Neural progenitor cell (in vitro differentiated cells): ENCODE results near the gene MRNIP. TPM values are rescaled to one million over a fixed set of nuclear protein-coding genes. Genes with fewer than 3 reads are reported as not detected.
A peak's percentile ranks its signal among the peaks of the same experiment; 100 is the strongest.

ENCODE experiments used
- DNase-seq: peaks from one replicate; pipeline ENCODE4 v3.0.0-alpha.2; 2016; ENCODE audit warnings: low spot score
- H2AFZ ChIP-seq: fragments of 200-600 bp; sonication (generic); replicated peaks from 2 replicates; pipeline ENCODE4 v1.6.1; 2016; ENCODE audit warnings: antibody characterized with exemption
- H3F3A ChIP-seq: fragments of 200-600 bp; sonication (generic); 2 replicates; pipeline ENCODE4 v1.6.1; 2016; ENCODE audit warnings: antibody characterized with exemption, low read depth
- H3K27ac ChIP-seq: fragments of 200-600 bp; sonication (generic); 2 replicates; pipeline ENCODE4 v1.5.1; 2016; ENCODE audit warnings: mild to moderate bottlenecking
- H3K27me3 ChIP-seq: fragments of 200-600 bp; sonication (generic); 2 replicates; pipeline ENCODE4 v1.6.1; 2016; ENCODE audit warnings: mild to moderate bottlenecking, moderate library complexity
- H3K36me3 ChIP-seq: fragments of 200-600 bp; sonication (generic); 2 replicates; pipeline ENCODE4 v1.5.1; 2016
- H3K4me1 ChIP-seq: fragments of 200-600 bp; sonication (generic); 2 replicates; pipeline ENCODE4 v1.6.1; 2016; ENCODE audit warnings: mixed run types
- H3K4me2 ChIP-seq: fragments of 200-600 bp; sonication (generic); 2 replicates; pipeline ENCODE4 v1.6.1; 2016
- H3K4me3 ChIP-seq: fragments of 200-600 bp; sonication (generic); 2 replicates; pipeline ENCODE4 v1.5.1; 2016
- H3K79me2 ChIP-seq: fragments of 200-600 bp; sonication (generic); 2 replicates; pipeline ENCODE4 v1.6.1; 2016; ENCODE audit warnings: low read depth
- H3K9ac ChIP-seq: fragments of 200-600 bp; sonication (generic); 2 replicates; pipeline ENCODE4 v1.6.1; 2016
- H3K9me3 ChIP-seq: fragments of 200-600 bp; sonication (generic); 2 replicates; pipeline ENCODE4 v1.5.1; 2016; ENCODE audit warnings: low read depth
- H4K20me1 ChIP-seq: fragments of 200-600 bp; sonication (generic); 2 replicates; pipeline ENCODE4 v1.6.1; 2016; ENCODE audit warnings: low read depth
- H3K27ac Mint-ChIP-seq: 3 replicates; pipeline ENCODE4 v1.8.0; 2021; ENCODE audit warnings: mixed read lengths
- H3K27me3 Mint-ChIP-seq: 2 replicates; pipeline ENCODE4 v1.8.0; 2022; ENCODE audit warnings: low read depth, mild to moderate bottlenecking, inconsistent platforms, moderate library complexity, mixed read lengths; ENCODE audit not compliant: insufficient read depth
- H3K36me3 Mint-ChIP-seq: 3 replicates; pipeline ENCODE4 v1.8.0; 2021; ENCODE audit warnings: mixed read lengths
- H3K4me1 Mint-ChIP-seq: 3 replicates; pipeline ENCODE4 v1.8.0; 2021; ENCODE audit warnings: mixed read lengths
- H3K4me3 Mint-ChIP-seq: 3 replicates; pipeline ENCODE4 v1.8.0; 2021; ENCODE audit warnings: mild to moderate bottlenecking, moderate library complexity, mixed read lengths
- H3K9me3 Mint-ChIP-seq: 3 replicates; pipeline ENCODE4 v1.8.0; 2020; ENCODE audit warnings: mixed read lengths
- EZH2 ChIP-seq: fragments of 200-600 bp; sonication (generic); IDR thresholded peaks from 2 replicates; pipeline ENCODE4 v1.6.1; 2017; ENCODE audit warnings: antibody characterized with exemption, mild to moderate bottlenecking, moderate library complexity
- EZH2phosphoT487 ChIP-seq: fragments of 200-600 bp; sonication (generic); IDR thresholded peaks from 2 replicates; pipeline ENCODE4 v1.6.1; 2017; ENCODE audit warnings: antibody characterized with exemption
- total RNA-seq: library from RNA; depleted of rRNA; stranded (reverse); fragments of >200 nt; gene quantifications from 2 replicates; pipeline ENCODE4 v1.2.3, GENCODE V29; 2015; ENCODE audit warnings: low replicate concordance
- TF ChIP-seq, protein P1 (sequence below): fragments of 200-600 bp; sonication (generic); IDR thresholded peaks from 2 replicates; pipeline ENCODE4 v1.5.1; 2017; ENCODE audit warnings: antibody characterized with exemption, mild to moderate bottlenecking

MRNIP gene
- total RNA-seq, 1 donor from 2014 or later: 68.5 TPM

- no peaks in the 10 kb centered on the region for H3K79me2 ChIP-seq
- peak overlapping the region; percentile 80 for H3K4me3 Mint-ChIP-seq
- DNase-seq: peak; percentile 54
- H3K27me3 Mint-ChIP-seq: peaks cover 20% of the 10 kb centered on the region
- H3K27ac ChIP-seq: no peak overlapping the region
- H3K4me1 ChIP-seq: no peaks in the 10 kb centered on the region
- H3K9me3 ChIP-seq: no peaks in the 10 kb centered on the region
- peak overlapping the region; percentile 67 for H3K4me3 ChIP-seq
- H3K36me3 Mint-ChIP-seq: peaks cover 12% of the 10 kb centered on the region
- peaks cover 20% of the 10 kb centered on the region for H3K27me3 ChIP-seq
- H3K27ac Mint-ChIP-seq: no peak overlapping the region
- H3K4me1 Mint-ChIP-seq: peaks cover 3% of the 10 kb centered on the region
- peak overlapping the region; percentile 79 for H2AFZ ChIP-seq
- H3K4me2 ChIP-seq: peak overlapping the region; percentile 98
- no peaks in the 10 kb centered on the region for H3K36me3 ChIP-seq
- H4K20me1 ChIP-seq: peaks cover 13% of the 10 kb centered on the region
- H3K9ac ChIP-seq: no peak overlapping the region
- peaks cover 21% of the 10 kb centered on the region for H3F3A ChIP-seq
- no peak for TF ChIP-seq EZH2phosphoT487
- TF ChIP-seq EZH2: peak; percentile 41
- no peaks in the 10 kb centered on the region for H3K9me3 Mint-ChIP-seq
Observed at GRCh38 chr5:179795049-179795862, 63.4 kb downstream of the MRNIP start.

GRCh38 chr5:179794575-179794974, 64.0 kb downstream of the MRNIP start:
- Histone ChIP-seq H3K4me3 (no peak overlapping the region), H3K27ac (no peak overlapping the region), H3K4me1 (no peaks in the 10 kb centered on the region), H4K20me1 (peaks cover 13% of the 10 kb centered on the region), H2AFZ (no peak overlapping the region), H3K9me3 (no peaks in the 10 kb centered on the region), H3K4me2 (no peak overlapping the region), H3K9ac (no peak overlapping the region), H3F3A (peaks cover 21% of the 10 kb centered on the region), H3K27me3 (peaks cover 20% of the 10 kb centered on the region), H3K36me3 (no peaks in the 10 kb centered on the region), H3K79me2 (no peaks in the 10 kb centered on the region)
- Mint-ChIP-seq H3K4me3 (peak overlapping the region; percentile 80), H3K9me3 (no peaks in the 10 kb centered on the region), H3K27me3 (peaks cover 20% of the 10 kb centered on the region), H3K4me1 (peaks cover 3% of the 10 kb centered on the region), H3K27ac (no peak overlapping the region), H3K36me3 (peaks cover 10% of the 10 kb centered on the region)
- TF ChIP-seq, protein P1, sequence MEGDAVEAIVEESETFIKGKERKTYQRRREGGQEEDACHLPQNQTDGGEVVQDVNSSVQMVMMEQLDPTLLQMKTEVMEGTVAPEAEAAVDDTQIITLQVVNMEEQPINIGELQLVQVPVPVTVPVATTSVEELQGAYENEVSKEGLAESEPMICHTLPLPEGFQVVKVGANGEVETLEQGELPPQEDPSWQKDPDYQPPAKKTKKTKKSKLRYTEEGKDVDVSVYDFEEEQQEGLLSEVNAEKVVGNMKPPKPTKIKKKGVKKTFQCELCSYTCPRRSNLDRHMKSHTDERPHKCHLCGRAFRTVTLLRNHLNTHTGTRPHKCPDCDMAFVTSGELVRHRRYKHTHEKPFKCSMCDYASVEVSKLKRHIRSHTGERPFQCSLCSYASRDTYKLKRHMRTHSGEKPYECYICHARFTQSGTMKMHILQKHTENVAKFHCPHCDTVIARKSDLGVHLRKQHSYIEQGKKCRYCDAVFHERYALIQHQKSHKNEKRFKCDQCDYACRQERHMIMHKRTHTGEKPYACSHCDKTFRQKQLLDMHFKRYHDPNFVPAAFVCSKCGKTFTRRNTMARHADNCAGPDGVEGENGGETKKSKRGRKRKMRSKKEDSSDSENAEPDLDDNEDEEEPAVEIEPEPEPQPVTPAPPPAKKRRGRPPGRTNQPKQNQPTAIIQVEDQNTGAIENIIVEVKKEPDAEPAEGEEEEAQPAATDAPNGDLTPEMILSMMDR: no peak
- TF ChIP-seq EZH2phosphoT487: no peak
- TF ChIP-seq EZH2: no peak
- no peak for DNase-seq

GRCh38 chr5:179794171-179794570, 64.4 kb downstream of the MRNIP start:
- Mint-ChIP-seq H3K9me3 (peaks cover 2% of the 10 kb centered on the region), H3K27ac (no peak overlapping the region), H3K4me1 (peaks cover 3% of the 10 kb centered on the region), H3K27me3 (peaks cover 20% of the 10 kb centered on the region), H3K36me3 (peaks cover 8% of the 10 kb centered on the region), H3K4me3 (peak overlapping the region; percentile 80)
- no peak overlapping the region for H3K27ac ChIP-seq
- peaks cover 21% of the 10 kb centered on the region for H3F3A ChIP-seq
- H3K4me2 ChIP-seq: no peak overlapping the region
- no peaks in the 10 kb centered on the region for H3K79me2 ChIP-seq
- H4K20me1 ChIP-seq: peaks cover 13% of the 10 kb centered on the region
- no peak overlapping the region for H3K9ac ChIP-seq
- H3K9me3 ChIP-seq: no peaks in the 10 kb centered on the region
- no peak overlapping the region for H3K4me3 ChIP-seq
- H3K27me3 ChIP-seq: peaks cover 20% of the 10 kb centered on the region
- no peak for DNase-seq
- H2AFZ ChIP-seq: no peak overlapping the region
- no peak for TF ChIP-seq EZH2
- TF ChIP-seq, protein P1: no peak
- TF ChIP-seq EZH2phosphoT487: no peak
- H3K4me1 ChIP-seq: no peaks in the 10 kb centered on the region
- no peaks in the 10 kb centered on the region for H3K36me3 ChIP-seq
